Left hindlimb (tissue), 1 donor: ENCODE results near the gene FBXL2.
"Not testable (repeated sequence)": the region's sequence is repeated elsewhere in the genome, so short reads cannot be mapped to it uniquely, and the experiment has no call there.

Experiments used
- DNase-seq: peaks from one replicate; pipeline ENCODE4 v3.0.0-alpha.2; 2018

FBXL2 gene

GRCh38 chr3:33388374-33389100 lies 111.3 kb downstream of the FBXL2 start:
- DNase-seq, result no peak

DNA sequence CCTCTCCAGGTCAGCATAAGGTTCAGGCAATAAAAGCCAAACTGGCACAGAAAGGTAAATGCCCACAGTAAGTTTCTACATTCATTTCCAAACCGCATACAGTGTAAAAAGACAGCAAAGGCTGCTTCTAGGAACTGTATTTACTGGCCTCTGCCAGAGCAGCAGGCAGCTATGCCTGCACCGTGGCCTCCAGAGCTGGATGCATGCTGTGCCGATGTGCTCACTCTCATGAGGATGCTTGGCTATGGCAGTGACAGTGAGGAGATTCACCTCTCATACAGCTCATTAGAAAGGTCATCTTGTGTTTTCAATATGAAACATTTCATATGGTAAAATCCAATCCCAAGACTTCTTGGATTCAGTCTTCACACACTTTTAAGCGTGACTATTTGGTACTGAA lies 112.7 kb downstream of the FBXL2 start:
- DNase-seq, result no peak

DNA sequence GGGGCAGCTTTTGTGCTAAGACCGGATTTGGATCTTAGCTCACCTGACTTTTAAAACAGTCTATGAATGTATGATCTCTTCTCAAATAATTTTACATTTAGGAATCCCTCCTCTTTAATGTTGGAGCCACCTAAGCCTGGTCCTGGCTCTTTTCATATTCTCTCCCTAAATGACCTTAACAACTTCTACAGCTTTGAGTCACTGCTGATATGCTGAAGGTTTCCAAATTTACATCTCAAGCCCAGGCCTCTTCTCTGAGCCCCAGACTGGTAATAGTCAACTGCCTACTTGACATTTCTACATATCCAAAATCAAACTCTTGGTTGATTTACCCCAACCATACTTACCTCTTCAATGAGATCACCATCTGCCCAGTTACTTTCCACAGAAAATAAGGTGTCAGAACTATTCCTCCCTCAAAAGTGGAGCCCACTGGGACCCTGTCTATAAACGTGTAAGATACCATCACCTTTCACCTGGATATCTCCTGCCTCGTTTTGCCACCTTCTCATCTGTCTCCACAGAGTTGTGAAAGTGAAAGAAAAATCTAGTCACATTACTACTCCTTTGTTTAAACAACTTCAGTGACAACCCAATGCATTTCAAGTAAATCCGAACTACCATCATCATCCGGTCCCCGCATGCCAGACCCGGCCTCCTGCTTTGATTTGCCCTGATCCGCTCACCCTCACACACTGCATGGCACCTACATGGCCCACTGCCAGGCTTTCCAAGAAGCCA lies 114.2 kb downstream of the FBXL2 start:
- no peak for DNase-seq

GRCh38 chr3:33392144-33392543 lies 114.9 kb downstream of the FBXL2 start:
- DNase-seq, result no peak

DNA sequence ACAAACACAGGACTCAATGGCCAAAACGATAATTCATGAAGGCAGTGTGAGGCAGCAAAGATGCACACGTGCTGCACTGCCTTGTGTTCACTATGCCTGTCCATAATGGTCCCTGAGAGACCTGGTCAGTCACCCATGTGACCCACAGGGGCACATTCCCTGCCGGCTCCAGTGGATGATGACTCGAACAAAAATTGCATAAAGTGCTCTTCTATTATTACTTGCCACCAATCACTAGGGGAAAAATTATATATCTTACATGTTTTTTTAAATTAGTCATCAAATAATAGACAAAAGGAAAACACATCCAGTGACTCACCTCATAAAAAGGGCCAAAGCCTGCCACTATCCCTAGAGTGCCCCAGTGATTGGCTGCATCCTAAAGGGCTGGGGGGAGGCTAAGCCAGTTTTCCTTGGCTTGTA lies 115.5 kb downstream of the FBXL2 start:
- no peak for DNase-seq

GRCh38 chr3:33394403-33395054 lies 117.3 kb downstream of the FBXL2 start:
- no peak for DNase-seq

DNA sequence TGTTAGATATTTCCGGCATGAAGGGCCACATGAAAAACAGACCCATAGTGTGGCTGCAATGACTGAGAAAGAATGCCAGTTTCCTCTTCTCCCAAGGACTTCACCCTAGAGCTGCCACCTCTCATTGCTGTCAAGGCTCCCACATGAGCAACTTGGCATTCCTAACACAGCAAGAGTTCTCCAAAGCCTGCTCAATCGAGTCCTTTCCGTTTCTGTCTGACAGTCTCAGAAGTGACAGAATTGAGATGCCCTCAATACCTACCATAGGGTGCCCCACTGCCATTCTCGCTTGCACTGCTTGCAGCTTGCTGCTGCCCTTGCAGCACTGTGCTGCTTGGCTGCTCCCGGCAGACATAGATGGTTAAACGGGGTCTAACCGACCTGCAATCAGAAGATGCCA lies 118.7 kb downstream of the FBXL2 start:
- DNase-seq, result no peak

DNA sequence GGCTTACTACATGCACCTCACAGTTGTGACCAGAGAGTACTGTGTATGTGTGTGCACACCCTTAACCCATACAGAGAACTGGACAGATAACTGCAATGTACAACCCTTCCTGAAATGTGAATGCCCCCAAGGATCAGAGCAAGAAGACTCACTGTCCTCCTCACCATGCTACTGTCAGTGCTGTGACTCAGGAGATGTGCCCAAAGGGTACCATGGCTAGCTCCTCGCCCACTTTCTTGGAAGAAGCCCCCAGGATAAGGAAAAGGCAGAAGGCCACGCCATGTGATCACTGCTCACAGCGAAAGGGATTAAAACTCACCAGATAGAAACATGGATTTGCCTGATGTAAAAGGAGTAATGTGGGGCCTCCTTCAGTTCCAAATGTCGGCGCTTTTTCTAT lies 121.2 kb downstream of the FBXL2 start:
- DNase-seq, result no peak

- DNase-seq, result no peak
These were observed 124.5 kb downstream of the FBXL2 start for GRCh38 chr3:33401781-33402180.

- no peak for DNase-seq
These were observed 125.7 kb downstream of the FBXL2 start for GRCh38 chr3:33402936-33403335.

DNA sequence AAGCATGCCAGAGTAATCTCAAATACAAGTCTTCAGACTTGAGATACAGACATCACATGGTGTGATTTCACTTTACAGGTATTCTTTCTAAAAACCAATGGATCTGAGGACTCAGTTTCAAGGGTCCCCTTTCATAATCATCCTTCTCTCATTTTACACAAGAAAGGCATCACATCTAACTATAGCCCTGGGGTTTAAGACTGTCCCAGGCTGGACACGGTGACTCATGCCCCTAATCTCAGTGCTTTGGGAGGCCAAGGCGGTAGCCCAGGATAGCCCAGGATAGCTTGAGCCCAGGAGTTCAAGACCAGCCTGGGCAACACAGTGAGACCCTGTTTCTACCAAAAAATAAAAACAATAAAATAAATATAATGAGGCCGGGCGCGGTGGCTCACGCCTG lies 126.5 kb downstream of the FBXL2 start:
- no peak for DNase-seq

- DNase-seq, result not testable (repeated sequence)
These were observed 133.6 kb downstream of the FBXL2 start for GRCh38 chr3:33410816-33411215.

- DNase-seq, result no peak
These were observed 139.9 kb downstream of the FBXL2 start for GRCh38 chr3:33417066-33417673.

DNA sequence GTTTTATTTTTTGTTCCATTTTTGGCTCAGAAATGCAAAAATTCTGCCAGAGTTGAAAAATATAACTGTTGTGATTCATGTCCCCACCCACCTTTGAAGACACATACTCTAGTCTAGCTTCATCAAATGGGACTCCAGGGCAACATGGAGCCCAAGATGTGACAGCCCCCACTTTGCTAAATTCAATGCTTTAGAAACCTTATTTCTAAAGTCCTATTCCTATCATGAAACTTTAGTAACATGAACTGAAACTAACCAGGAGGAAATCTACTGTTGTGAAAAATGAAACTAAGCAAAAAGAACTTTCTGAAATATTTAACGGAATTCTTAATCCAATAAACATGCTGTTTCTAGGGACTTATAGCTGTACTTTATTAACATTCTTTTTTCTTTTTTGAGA lies 142.7 kb downstream of the FBXL2 start:
- DNase-seq, result no peak

GRCh38 chr3:33420966-33421365 lies 143.7 kb downstream of the FBXL2 start:
- DNase-seq, result no peak

DNA sequence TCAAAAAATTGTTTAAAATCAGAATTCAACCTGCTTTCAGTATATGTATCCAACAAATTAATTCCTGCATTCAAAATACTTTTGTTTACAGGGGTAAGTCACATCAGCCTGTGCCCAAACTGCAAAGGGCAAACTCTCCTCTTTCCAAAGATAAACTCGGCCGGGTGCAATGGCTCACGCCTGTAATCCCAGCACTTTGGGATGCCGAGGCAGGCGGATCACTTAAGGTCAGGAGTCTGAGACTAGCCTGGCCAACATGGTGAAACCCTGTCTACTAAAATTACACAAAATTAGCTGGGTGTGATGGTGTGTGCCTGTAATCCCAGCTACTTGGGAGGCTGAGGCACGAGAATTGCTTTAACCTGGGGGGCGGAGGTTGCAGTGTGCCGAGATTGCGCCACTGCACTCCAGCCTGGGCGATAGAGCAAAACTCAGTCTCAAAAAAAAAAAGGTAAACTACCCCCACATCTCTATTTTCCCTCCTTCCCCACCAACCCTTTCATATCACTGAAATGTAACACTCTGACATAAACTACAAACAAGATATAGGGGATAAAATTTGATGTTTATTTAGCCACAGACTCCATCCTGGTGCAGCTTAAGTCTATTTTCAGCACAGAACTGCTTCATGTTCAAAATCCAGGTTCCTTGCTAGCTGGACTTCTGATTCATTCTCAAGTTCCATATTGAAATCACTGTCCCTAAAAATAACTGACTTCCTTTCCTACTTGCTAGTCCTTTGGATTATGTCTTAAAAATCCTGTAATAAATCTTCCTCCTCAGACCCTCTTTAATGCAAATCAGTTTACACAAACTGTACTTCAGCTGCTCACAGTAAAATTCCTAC lies 147.6 kb downstream of the FBXL2 start:
- no peak for DNase-seq

DNA sequence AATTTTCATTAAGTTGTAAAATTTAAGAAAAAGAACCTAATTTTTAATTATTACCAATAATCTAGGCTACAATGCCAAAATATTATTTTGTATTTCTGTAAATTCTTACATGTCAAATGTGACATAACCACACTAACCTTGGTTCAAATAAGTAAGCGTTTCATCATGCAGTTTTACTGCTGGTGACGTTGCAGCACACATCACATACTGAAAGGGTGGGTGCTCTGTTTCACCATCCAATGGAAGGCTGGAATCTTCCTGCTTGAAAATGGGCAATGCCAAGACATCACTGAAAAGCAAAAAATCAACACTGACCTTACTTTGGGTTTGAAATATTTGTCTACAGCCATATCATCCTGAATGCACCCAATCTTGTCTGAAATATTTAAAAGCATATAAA lies 148.2 kb downstream of the FBXL2 start:
- no peak for DNase-seq

GRCh38 chr3:33426068-33426467 lies 148.8 kb downstream of the FBXL2 start:
- DNase-seq, result no peak

GRCh38 chr3:33426630-33427317 lies 149.5 kb downstream of the FBXL2 start:
- DNase-seq, result no peak

DNA sequence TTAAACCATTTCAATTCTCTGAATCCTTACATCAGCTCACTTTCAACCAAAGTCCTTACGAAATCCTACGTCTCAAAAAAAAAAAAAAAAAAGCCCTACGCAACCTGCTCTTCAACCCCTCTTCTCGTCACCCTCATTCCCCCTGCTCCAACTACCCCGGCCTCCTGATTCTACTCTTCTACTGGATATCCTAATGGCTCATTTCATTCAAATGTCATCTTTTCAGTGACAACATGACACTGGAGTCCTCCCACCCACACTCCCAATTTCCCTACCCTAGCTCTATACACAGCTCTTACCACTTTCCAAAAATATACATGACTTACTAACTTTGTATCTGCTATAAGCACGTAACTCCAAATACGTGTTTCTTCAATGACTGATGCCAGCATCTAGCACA lies 151.5 kb downstream of the FBXL2 start:
- DNase-seq, result no peak

DNA sequence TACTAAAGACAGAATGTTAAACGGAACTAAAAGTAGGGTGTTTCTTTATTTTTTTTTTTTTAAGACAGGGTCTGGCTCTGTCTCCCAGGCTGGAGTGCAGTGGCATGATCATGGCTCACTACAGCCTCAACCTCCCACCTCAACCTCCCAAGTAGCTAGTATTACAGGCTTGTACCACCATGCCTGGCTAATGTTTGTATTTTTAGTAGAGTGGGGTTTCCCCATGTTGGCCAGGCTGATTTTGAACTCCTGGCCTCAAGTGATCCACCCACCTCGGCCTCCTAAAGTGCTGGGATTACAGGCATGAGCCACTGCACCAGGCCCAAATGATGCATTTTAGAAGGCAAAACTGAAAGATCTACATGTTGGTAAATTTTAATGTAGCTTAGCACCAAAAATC lies 152.1 kb downstream of the FBXL2 start:
- DNase-seq, result not testable (repeated sequence)

GRCh38 chr3:33430061-33430460 lies 152.8 kb downstream of the FBXL2 start:
- DNase-seq, result no peak
